VCaP (cell line): ENCODE measurements around the gene LOXL3.

ENCODE experiments used
- H3K27ac ChIP-seq: fragments of 450-650 bp; 2 replicates; pipeline ENCODE4 v1.5.1; 2017
- TF ChIP-seq, protein P1 (sequence below): fragments of 450-650 bp; conservative IDR thresholded peaks from 2 replicates; pipeline ENCODE4 v1.5.1; 2017; ENCODE audit warnings: mild to moderate bottlenecking, moderate library complexity

Gene LOXL3

DNA sequence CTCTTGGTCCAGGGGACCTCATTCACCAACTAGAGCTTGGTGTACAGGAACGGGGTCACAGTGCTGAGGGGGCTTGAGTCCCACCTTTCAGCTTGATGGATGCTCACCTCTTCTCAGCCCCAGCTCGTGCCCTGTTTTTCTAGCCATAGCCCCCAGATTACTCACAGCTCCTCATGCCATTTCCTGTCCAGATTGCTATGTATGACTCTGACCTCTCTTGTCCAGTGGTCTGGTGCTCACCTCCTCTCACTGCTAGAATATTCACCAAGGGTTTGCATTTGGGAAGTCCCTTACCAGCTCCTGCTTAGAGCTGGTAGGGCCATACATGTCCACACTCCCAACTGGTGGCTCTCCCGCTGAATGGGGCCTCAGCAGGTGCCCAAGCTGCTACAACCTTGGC, 60.2 kb downstream of the LOXL3 start:
- TF ChIP-seq, protein P1, sequence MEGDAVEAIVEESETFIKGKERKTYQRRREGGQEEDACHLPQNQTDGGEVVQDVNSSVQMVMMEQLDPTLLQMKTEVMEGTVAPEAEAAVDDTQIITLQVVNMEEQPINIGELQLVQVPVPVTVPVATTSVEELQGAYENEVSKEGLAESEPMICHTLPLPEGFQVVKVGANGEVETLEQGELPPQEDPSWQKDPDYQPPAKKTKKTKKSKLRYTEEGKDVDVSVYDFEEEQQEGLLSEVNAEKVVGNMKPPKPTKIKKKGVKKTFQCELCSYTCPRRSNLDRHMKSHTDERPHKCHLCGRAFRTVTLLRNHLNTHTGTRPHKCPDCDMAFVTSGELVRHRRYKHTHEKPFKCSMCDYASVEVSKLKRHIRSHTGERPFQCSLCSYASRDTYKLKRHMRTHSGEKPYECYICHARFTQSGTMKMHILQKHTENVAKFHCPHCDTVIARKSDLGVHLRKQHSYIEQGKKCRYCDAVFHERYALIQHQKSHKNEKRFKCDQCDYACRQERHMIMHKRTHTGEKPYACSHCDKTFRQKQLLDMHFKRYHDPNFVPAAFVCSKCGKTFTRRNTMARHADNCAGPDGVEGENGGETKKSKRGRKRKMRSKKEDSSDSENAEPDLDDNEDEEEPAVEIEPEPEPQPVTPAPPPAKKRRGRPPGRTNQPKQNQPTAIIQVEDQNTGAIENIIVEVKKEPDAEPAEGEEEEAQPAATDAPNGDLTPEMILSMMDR, result no peak

DNA sequence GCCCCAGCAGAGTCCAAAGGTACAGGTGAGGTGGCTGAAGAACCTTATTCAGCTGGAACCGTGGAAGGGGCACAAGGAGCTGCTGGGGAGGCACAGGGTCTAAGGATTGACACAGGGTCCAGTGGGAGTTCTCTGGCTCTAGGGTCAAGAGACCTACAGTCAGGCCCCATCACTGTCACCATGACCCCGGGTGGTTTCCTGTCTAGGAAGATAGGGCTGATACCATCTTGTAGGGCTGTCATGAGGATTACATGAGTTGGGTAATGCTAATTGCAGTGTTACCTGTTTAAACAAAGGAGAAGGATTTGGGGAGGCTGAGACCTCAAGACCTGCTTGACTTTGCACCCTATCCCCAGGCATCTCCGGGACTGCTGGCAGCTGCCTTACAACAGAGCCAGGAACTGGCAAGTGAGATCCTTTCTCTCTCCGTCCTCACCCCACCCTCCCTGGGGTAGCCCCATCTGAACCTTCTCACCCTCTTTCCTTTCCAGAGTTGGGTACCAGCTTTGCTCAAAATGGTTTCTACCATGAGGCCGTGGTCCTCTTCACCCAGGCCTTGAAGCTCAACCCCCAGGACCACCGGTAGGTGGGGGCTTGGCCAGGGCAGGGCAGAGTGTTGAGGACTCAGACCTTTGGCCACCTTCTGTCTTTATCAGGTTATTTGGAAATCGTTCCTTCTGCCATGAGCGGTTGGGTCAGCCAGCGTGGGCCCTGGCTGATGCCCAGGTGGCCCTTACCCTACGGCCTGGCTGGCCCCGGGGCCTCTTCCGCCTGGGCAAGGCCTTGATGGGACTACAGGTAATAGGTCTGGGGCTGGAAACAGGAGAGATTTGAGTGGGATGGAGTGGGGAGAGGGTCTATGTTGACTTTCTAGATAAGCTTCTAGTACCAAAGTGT, 61.8 kb downstream of the LOXL3 start:
- no peak overlapping the region for H3K27ac ChIP-seq
- TF ChIP-seq, protein P1, result no peak

More for the DNA sequence above, 60.2 kb downstream of the LOXL3 start:
- H3K27ac ChIP-seq, result no peak overlapping the region

DNA sequence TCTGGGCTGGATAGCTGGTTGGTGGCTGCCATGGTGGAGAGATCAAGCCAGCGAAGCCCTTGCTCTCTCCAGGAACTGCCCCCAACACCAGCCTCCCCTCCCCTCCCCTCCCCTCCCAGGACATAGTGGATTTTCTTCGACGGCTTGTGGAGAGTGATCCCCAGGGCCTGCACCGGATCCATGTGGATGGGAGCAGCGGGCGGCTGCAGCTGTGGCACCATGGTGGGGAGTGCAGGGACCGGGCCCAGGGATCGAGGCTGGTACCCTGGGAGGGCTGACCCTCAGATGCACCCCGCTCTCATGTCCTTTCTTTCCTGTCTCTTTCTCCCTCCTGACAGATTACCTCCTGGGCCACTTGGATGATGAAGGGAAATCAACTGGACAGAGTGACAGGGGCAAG, 63.8 kb downstream of the LOXL3 start:
- TF ChIP-seq, protein P1, result no peak
- H3K27ac ChIP-seq, result no peak overlapping the region

DNA sequence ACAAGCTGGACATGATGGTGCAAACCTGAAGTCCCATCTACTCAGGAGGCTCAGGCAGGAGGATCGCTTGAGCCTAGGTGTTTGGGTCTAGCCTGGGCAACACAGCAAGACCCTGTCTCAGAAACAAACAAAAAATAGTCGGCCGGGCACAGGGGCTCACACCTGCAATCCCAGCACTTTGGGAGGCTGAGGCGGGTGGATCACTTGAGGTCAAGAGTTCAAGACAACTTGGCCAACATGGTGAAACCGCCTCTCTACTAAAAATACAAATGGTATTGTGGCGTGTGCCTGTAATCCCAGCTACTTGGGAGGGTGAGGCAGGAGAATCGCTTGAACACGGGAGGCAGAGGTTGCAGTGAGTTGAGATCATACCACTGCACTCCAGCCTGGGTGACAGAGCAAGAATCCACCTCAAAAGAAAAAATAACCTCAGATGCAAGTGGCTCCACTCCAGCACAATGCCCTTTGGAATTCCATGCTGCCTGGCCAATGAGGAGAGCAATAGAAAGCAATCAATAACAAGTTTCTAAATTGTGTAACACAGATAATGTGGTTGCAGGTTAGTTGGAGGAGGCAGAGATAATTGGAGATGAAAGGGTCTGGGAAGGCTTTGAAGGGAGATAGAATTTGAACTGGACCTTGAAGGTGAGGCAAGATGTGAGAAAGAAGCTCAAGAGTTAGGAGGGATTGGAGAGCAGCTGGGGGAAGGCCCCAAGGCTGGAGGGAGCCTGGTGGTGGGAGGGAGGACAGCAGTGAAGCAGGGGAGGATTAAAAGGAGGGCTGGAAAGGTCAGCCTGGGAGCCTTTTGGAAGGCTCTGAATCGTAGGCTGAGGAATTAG, 64.9 kb downstream of the LOXL3 start:
- TF ChIP-seq, protein P1, result no peak
- H3K27ac ChIP-seq, result no peak overlapping the region

DNA sequence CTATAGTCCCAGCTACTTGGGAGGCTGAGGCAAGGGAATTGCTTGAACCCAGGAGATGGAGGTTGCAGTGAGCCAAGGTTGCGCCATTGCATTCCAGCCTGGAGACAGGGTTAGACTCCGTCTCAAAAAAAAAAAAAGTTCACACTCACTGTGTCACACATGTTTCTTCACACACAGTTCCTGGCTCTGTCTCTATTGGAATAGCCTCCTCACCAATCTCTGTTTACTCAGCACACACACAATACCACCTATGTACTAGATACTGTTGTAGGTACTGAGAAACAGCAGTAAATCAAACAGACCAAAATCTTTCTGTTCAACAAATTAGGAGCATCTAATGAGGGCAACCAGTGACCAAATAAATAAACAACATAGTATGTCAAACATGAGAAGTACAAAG, 67.6 kb downstream of the LOXL3 start:
- TF ChIP-seq, protein P1, result no peak
- H3K27ac ChIP-seq, result no peak overlapping the region

DNA sequence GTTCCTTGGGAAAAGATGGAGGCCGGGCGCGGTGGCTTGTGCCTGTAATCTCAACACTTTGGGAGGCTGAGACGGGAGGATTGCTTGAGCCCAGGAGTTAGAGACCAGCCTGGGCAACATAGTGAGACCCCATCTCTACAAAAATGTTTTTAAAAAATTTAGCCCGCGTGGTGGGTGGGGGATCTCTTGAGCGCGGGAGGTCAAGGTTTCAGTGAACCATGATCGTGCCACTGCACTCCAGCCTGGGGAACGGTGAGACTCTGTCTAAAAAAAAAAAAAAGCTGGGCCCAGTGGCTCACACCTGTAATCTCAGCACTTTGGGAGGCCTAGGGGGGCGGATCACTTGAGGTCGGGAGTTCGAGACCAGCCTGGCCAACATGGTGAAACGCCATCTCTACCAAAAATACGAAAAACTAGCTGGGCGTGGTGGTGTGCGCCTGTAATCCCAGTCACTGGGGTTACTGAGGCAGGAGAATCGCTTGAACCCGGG, 70.0 kb downstream of the LOXL3 start:
- peak overlapping the region; percentile 86 for H3K27ac ChIP-seq

DNA sequence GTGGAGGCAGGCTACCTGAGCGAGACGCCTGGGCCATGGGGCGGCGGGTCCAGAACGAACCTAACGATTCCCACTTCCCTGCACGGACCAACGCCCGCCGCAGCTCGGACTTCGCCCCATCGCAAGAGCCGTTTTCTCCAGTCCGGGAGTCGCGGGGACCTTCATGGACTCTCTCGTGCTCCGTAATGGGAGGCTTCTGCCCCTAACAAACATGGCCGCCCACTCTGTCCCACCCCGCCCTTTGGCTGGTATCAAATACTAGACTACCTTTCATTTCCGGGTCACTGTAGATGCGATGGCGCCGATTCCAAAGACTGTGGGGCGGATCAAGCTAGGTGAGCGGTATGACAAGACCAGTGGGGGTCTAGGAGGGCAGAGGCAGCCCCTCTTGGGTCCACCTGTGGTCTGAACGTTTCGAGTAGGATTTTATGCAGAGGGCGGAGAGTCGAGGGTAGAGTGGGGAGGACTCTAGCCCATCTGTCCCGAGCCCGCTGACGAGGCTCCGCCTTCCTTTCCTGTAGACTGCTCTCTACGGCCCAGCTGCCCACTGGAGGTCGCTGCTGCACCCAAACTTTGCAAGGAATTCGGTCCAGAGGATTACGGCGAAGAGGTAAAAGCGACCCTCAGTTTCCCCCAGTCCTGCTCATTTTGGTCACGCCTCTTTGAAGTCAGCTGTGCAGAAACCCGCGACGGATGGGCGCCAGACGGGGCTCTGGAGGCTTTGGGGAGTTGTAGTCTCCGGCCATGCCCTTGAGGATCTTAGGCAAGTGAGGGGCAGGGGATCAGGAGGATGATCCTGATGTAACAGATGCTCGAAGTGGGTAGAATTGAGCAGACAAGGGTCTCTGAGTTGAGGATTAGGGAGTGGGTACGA, 70.7 kb downstream of the LOXL3 start, which contains the start of the genes CCDC142 and TTC31:
TSS of gene CCDC142 (minus strand) at position 198 of the 874 bp plus-strand sequence. CDS start at position 37, 161 bp downstream.
TSS of gene TTC31 (plus strand) at position 281 of the 874 bp plus-strand sequence. CDS start at position 296, 15 bp downstream.
- TF ChIP-seq, protein P1, result peak; percentile 91
- H3K27ac ChIP-seq, result peak within 1 kb of the TSS; percentile 86
